Loucy (cell line): ENCODE data around the gene COL23A1.

Source experiments
- H2AFZ ChIP-seq: fragments of 200-600 bp; sonication (generic); 2 replicates; pipeline ENCODE4 v1.6.0; 2016; ENCODE audit warnings: antibody characterized with exemption, mild to moderate bottlenecking, low read length, moderate library complexity
- H3F3A ChIP-seq: fragments of 200-600 bp; 2 replicates; pipeline ENCODE4 v1.6.0; 2016; ENCODE audit warnings: antibody characterized with exemption, low read depth, mild to moderate bottlenecking
- H3K27me3 ChIP-seq: fragments of 200-600 bp; sonication (generic); 2 replicates; pipeline ENCODE4 v1.6.1; 2014; ENCODE audit warnings: low read length, mild to moderate bottlenecking; ENCODE audit not compliant: insufficient read depth, poor library complexity, severe bottlenecking
- H3K36me3 ChIP-seq: fragments of 200-600 bp; sonication (generic); 2 replicates; pipeline ENCODE4 v1.6.1; 2016; ENCODE audit warnings: low read length; ENCODE audit not compliant: insufficient read depth
- H3K4me1 ChIP-seq: fragments of 200-600 bp; sonication (generic); 2 replicates; pipeline ENCODE4 v1.5.1; 2014; ENCODE audit warnings: low read length, mild to moderate bottlenecking; ENCODE audit not compliant: insufficient read depth, poor library complexity, severe bottlenecking
- H3K4me2 ChIP-seq: fragments of 200-600 bp; sonication (generic); 2 replicates; pipeline ENCODE4 v1.6.0; 2014; ENCODE audit warnings: antibody characterized with exemption, low read length, low read depth, mild to moderate bottlenecking; ENCODE audit not compliant: poor library complexity, severe bottlenecking
- H3K4me3 ChIP-seq: fragments of 200-600 bp; sonication (generic); 2 replicates; pipeline ENCODE4 v1.5.1; 2014; ENCODE audit warnings: low read length, mild to moderate bottlenecking, mixed read lengths; ENCODE audit not compliant: poor library complexity, severe bottlenecking
- H3K79me2 ChIP-seq: fragments of 200-600 bp; sonication (generic); 2 replicates; pipeline ENCODE4 v1.6.1; 2014; ENCODE audit warnings: low read length; ENCODE audit not compliant: insufficient read depth
- H3K9ac ChIP-seq: fragments of 200-600 bp; sonication (generic); 2 replicates; pipeline ENCODE4 v1.6.0; 2014; ENCODE audit warnings: mild to moderate bottlenecking, low read depth, low read length, moderate library complexity; ENCODE audit not compliant: poor library complexity, severe bottlenecking
- H3K9me2 ChIP-seq: fragments of 200-600 bp; sonication (generic); replicated peaks from 2 replicates; pipeline ENCODE4 v1.6.1; 2016; ENCODE audit warnings: low read depth, low read length, mixed read lengths
- H3K9me3 ChIP-seq: fragments of 200-600 bp; sonication (generic); 2 replicates; pipeline ENCODE4 v1.6.1; 2014; ENCODE audit warnings: mild to moderate bottlenecking, antibody characterized with exemption, low read length, low read depth; ENCODE audit not compliant: insufficient read depth
- H4K20me1 ChIP-seq: fragments of 200-600 bp; sonication (generic); 2 replicates; pipeline ENCODE4 v1.6.0; 2014; ENCODE audit warnings: antibody characterized with exemption, low read length, mild to moderate bottlenecking; ENCODE audit not compliant: insufficient read depth, poor library complexity, severe bottlenecking
- EZH2phosphoT487 ChIP-seq: fragments of 200-600 bp; IDR thresholded peaks from 2 replicates; pipeline ENCODE4 v1.6.1; 2018; ENCODE audit warnings: antibody characterized with exemption, mild to moderate bottlenecking, moderate library complexity, borderline replicate concordance
- TF ChIP-seq, protein P1 (sequence below): fragments of 200-600 bp; sonication (generic); conservative IDR thresholded peaks from 2 replicates; pipeline ENCODE4 v1.5.1; 2014; ENCODE audit warnings: mild to moderate bottlenecking, antibody characterized with exemption, low read length

COL23A1 gene

GRCh38 chr5:178419651-178420050 is 170.5 kb downstream of the COL23A1 start:
- Histone ChIP-seq H3K27me3 (no peaks in the 10 kb centered on the region), H4K20me1 (no peaks in the 10 kb centered on the region), H3K9me2 (no peaks in the 10 kb centered on the region), H3K36me3 (no peaks in the 10 kb centered on the region), H2AFZ (no peak overlapping the region), H3K4me2 (no peak overlapping the region), H3K9ac (no peak overlapping the region), H3K4me1 (no peaks in the 10 kb centered on the region), H3K79me2 (no peaks in the 10 kb centered on the region), H3K9me3 (no peaks in the 10 kb centered on the region), H3F3A (no peaks in the 10 kb centered on the region), H3K4me3 (no peak overlapping the region)
- no peak for TF ChIP-seq EZH2phosphoT487
- TF ChIP-seq, protein P1, sequence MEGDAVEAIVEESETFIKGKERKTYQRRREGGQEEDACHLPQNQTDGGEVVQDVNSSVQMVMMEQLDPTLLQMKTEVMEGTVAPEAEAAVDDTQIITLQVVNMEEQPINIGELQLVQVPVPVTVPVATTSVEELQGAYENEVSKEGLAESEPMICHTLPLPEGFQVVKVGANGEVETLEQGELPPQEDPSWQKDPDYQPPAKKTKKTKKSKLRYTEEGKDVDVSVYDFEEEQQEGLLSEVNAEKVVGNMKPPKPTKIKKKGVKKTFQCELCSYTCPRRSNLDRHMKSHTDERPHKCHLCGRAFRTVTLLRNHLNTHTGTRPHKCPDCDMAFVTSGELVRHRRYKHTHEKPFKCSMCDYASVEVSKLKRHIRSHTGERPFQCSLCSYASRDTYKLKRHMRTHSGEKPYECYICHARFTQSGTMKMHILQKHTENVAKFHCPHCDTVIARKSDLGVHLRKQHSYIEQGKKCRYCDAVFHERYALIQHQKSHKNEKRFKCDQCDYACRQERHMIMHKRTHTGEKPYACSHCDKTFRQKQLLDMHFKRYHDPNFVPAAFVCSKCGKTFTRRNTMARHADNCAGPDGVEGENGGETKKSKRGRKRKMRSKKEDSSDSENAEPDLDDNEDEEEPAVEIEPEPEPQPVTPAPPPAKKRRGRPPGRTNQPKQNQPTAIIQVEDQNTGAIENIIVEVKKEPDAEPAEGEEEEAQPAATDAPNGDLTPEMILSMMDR, result no peak

GRCh38 chr5:178419196-178419595 is 171.0 kb downstream of the COL23A1 start:
- TF ChIP-seq, protein P1, result no peak
- Histone ChIP-seq H3K9ac (no peak overlapping the region), H3F3A (no peaks in the 10 kb centered on the region), H3K36me3 (no peaks in the 10 kb centered on the region), H3K27me3 (no peaks in the 10 kb centered on the region), H3K4me1 (no peaks in the 10 kb centered on the region), H4K20me1 (no peaks in the 10 kb centered on the region), H3K4me2 (no peak overlapping the region), H2AFZ (no peak overlapping the region), H3K9me2 (no peaks in the 10 kb centered on the region), H3K79me2 (no peaks in the 10 kb centered on the region), H3K9me3 (no peaks in the 10 kb centered on the region), H3K4me3 (no peak overlapping the region)

DNA sequence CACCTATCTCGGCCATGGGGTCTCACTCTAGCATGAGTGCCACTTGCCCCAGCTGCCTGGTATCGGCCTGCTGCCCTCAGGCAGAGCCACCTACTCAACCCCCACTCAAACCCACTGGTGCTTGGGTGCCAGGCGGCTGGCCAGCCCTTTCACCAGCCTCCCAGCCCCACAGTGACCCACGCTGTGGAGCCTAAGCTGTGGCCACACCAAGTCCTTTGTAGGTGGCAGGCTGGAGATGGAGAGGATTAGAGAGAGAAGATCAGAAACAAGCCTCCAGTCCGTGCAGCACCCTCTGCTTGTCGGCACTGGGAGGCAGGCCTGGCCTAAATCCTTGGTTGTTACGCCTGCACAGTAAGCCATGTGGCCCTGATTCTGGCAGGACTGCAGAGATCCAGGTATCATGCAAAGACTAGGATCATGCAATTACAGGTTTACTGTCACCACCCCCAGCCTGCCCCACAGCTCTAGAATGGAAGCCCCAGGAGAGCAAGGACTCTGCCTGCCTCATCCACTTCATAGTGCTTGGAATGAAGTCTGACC is 171.7 kb downstream of the COL23A1 start:
- Histone ChIP-seq H3K9ac (no peak overlapping the region), H3K4me1 (no peaks in the 10 kb centered on the region), H3K79me2 (no peaks in the 10 kb centered on the region), H3K4me2 (no peak overlapping the region), H3K36me3 (no peaks in the 10 kb centered on the region), H3K27me3 (no peaks in the 10 kb centered on the region), H3K9me3 (no peaks in the 10 kb centered on the region), H3K4me3 (no peak overlapping the region), H2AFZ (no peak overlapping the region), H4K20me1 (no peaks in the 10 kb centered on the region), H3F3A (no peaks in the 10 kb centered on the region), H3K9me2 (no peaks in the 10 kb centered on the region)
- TF ChIP-seq EZH2phosphoT487, result no peak
- TF ChIP-seq, protein P1, result no peak
